SH-SY5Y (cell line): ENCODE data around the gene LAGE3.

Experiments
- GATA2 ChIP-seq: IDR thresholded peaks from 2 replicates; pipeline ENCODE4 v1.6.1; 2011; ENCODE audit warnings: mild to moderate bottlenecking, low read depth, low read length
- GATA3 ChIP-seq: IDR thresholded peaks from 2 replicates; pipeline ENCODE4 v1.6.1; 2011; ENCODE audit warnings: low read depth, mild to moderate bottlenecking, low read length, moderate library complexity

DNA sequence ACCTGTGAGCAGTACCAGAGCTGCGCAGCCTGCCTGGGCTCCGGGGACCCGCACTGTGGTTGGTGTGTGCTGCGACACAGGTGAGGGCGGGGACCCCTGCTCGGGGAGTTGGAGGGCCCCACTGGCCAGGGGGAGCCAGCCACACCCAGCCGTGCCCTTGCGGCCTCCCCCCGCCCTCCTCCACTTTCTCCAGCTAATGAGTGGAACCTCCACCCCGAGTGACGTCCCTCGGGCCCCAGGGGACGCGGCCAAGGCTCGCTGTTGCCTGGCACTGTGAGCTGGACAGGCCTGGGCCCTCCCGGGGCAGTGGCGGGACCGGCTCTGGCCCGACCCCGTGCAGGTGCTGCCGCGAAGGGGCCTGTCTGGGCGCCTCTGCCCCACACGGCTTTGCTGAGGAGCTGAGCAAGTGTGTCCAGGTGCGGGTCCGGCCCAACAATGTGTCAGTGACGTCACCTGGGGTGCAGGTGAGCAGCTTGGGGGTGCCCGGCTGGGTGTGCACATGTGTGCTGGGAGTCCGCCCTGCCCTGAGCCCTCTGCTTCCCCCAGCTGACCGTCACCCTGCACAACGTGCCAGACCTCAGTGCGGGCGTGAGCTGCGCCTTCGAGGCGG is 15.4 kb downstream of the LAGE3 start:
- TF ChIP-seq GATA3 (no peak), GATA2 (no peak)
